Smooth muscle cell (in vitro differentiated cells): ENCODE data around the gene ARHGAP9. TPM values are rescaled to one million over a fixed set of nuclear protein-coding genes. Genes with fewer than 3 reads are reported as not detected.
"Not testable (repeated sequence)": the region's sequence is repeated elsewhere in the genome, so short reads cannot be mapped to it uniquely, and the experiment has no call there.

Experiments
- DNase-seq: peaks from one replicate; lab custom pipeline; 2025; ENCODE audit not compliant: unreplicated experiment; lab: John Stamatoyannopoulos, UW
- H2AFZ ChIP-seq: fragments of 200-600 bp; sonication (generic); 2 replicates; pipeline ENCODE4 v1.6.0; 2016; ENCODE audit warnings: antibody characterized with exemption, low read depth, mild to moderate bottlenecking
- H3F3A ChIP-seq: fragments of 200-600 bp; sonication (generic); 2 replicates; pipeline ENCODE4 v1.6.0; 2017; ENCODE audit warnings: antibody characterized with exemption, low read depth
- H3K27ac ChIP-seq: fragments of 200-600 bp; sonication (generic); 2 replicates; pipeline ENCODE4 v1.5.1; 2016; ENCODE audit warnings: low read depth, mild to moderate bottlenecking
- H3K27me3 ChIP-seq: fragments of 200-600 bp; sonication (generic); 2 replicates; pipeline ENCODE4 v1.6.1; 2016; ENCODE audit warnings: low read depth, mild to moderate bottlenecking
- H3K36me3 ChIP-seq: fragments of 200-600 bp; sonication (generic); 2 replicates; pipeline ENCODE4 v1.5.1; 2016; ENCODE audit warnings: low read depth
- H3K4me1 ChIP-seq: fragments of 200-600 bp; sonication (generic); 2 replicates; pipeline ENCODE4 v1.5.1; 2016; ENCODE audit warnings: low read depth
- H3K4me2 ChIP-seq: fragments of 200-600 bp; sonication (generic); 2 replicates; pipeline ENCODE4 v1.6.0; 2016; ENCODE audit warnings: mild to moderate bottlenecking
- H3K4me3 ChIP-seq: fragments of 200-600 bp; sonication (generic); 2 replicates; pipeline ENCODE4 v1.5.1; 2016; ENCODE audit warnings: mild to moderate bottlenecking
- H3K79me2 ChIP-seq: fragments of 200-600 bp; sonication (generic); 2 replicates; pipeline ENCODE4 v1.6.0; 2016; ENCODE audit warnings: low read depth, mild to moderate bottlenecking
- H3K9ac ChIP-seq: fragments of 200-600 bp; sonication (generic); 2 replicates; pipeline ENCODE4 v1.6.0; 2016; ENCODE audit warnings: low read depth
- H3K9me3 ChIP-seq: fragments of 200-600 bp; sonication (generic); replicated peaks from 2 replicates; pipeline ENCODE4 v1.5.1; 2016; ENCODE audit warnings: low read depth
- H4K20me1 ChIP-seq: fragments of 200-600 bp; sonication (generic); 2 replicates; pipeline ENCODE4 v1.6.0; 2016; ENCODE audit warnings: low read depth
- WGBS: methylation state at CpG from one replicate; pipeline ENCODE4 v1.1.7; 2016; ENCODE audit warnings: low lambda C conversion rate; 5-methylcytosine and 5-hydroxymethylcytosine counted together
- polyA plus RNA-seq: library from polyadenylated mRNA; unstranded; fragments of >200 nt; fragmentation: Nextera tagmentation; extraction: Ambion mirVana; gene quantifications from 2 replicates; pipeline ENCODE4 v1.2.1, GENCODE V29; 2016
- total RNA-seq: library from RNA; depleted of rRNA; stranded (reverse); fragments of >200 nt; gene quantifications from 2 replicates; pipeline ENCODE4 v1.2.3, GENCODE V29; 2014
- TF ChIP-seq, protein P1 (sequence below): fragments of 200-600 bp; sonication (generic); IDR thresholded peaks from 2 replicates; pipeline ENCODE4 v1.5.1; 2017; ENCODE audit warnings: borderline replicate concordance, mild to moderate bottlenecking, antibody characterized with exemption; ENCODE audit not compliant: insufficient read depth, poor library complexity, severe bottlenecking

Gene ARHGAP9
- total and polyA plus RNA-seq, 2 experiments from 2014 or later = 1.3 TPM; not detected in 1

DNA sequence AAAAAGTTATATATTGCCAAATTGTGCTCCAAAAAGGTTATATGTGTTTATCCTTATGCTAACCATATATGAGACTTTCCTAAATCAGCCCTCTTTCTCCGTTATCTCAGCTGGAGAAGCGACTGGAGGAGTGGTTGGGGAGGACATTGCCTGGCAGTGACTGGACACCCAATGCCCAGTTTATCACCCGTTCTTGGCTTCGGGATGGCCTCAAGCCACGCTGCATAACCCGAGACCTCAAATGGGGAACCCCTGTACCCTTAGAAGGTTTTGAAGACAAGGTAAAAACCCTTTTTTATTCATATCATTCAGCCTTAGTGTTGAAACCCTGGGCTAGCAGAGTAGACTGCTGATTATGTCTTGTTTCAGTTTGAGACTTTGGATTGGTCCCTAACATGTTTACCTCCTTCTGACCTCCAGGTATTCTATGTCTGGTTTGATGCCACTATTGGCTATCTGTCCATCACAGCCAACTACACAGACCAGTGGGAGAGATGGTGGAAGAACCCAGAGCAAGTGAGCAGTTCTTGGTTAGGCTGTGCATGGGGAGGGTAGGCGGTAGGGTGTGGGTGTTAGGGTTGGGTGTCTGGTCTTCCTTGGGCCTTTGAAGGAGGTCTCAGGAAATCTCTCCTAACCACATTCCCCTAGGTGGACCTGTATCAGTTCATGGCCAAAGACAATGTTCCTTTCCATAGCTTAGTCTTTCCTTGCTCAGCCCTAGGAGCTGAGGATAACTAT is 32.1 kb upstream of the ARHGAP9 start:
- no peaks in the 10 kb centered on the region for H3K4me1 ChIP-seq
- H3K4me2 ChIP-seq = no peak overlapping the region
- no peaks in the 10 kb centered on the region for H3K27me3 ChIP-seq
- H3K36me3 ChIP-seq = peaks cover 5% of the 10 kb centered on the region
- TF ChIP-seq, protein P1, sequence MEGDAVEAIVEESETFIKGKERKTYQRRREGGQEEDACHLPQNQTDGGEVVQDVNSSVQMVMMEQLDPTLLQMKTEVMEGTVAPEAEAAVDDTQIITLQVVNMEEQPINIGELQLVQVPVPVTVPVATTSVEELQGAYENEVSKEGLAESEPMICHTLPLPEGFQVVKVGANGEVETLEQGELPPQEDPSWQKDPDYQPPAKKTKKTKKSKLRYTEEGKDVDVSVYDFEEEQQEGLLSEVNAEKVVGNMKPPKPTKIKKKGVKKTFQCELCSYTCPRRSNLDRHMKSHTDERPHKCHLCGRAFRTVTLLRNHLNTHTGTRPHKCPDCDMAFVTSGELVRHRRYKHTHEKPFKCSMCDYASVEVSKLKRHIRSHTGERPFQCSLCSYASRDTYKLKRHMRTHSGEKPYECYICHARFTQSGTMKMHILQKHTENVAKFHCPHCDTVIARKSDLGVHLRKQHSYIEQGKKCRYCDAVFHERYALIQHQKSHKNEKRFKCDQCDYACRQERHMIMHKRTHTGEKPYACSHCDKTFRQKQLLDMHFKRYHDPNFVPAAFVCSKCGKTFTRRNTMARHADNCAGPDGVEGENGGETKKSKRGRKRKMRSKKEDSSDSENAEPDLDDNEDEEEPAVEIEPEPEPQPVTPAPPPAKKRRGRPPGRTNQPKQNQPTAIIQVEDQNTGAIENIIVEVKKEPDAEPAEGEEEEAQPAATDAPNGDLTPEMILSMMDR = no peak
- H4K20me1 ChIP-seq = peaks cover 18% of the 10 kb centered on the region
- no peak overlapping the region for H3K4me3 ChIP-seq
- no peak for DNase-seq
- 96% methylated on average over 7 of the region's 7 CpGs for WGBS
- no peak overlapping the region for H3K9ac ChIP-seq
- H3F3A ChIP-seq = peaks cover 44% of the 10 kb centered on the region
- no peak overlapping the region for H3K27ac ChIP-seq
- no peaks in the 10 kb centered on the region for H3K9me3 ChIP-seq
- H2AFZ ChIP-seq = no peak overlapping the region
- H3K79me2 ChIP-seq = peaks cover 9% of the 10 kb centered on the region

DNA sequence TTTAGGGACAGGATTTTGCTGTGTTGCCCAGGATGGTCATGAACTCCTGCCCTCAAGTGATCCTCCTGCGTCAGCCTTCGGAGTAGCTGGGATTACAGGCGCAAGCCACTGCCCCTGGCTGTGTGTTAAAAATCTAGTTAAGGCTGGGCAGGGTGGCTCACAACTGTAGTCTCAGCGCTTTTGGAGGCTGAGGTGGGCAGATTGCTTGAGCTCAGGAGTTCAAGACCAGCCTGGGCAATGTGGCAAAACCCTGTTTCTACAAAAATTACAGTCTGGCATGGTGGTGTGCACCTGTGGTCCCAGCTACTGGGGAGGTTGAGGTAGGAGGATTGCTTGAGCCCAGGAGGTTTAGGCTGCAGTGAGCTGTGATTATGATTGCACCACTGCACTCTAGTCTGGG is 31.5 kb upstream of the ARHGAP9 start:
- peaks cover 41% of the 10 kb centered on the region for H3F3A ChIP-seq
- H3K9me3 ChIP-seq = no peaks in the 10 kb centered on the region
- WGBS = 94% methylated on average over 4 of the region's 4 CpGs
- no peak for DNase-seq
- no peaks in the 10 kb centered on the region for H3K27me3 ChIP-seq
- no peak overlapping the region for H3K4me3 ChIP-seq
- no peak overlapping the region for H2AFZ ChIP-seq
- no peaks in the 10 kb centered on the region for H3K4me1 ChIP-seq
- H3K27ac ChIP-seq = no peak overlapping the region
- no peak overlapping the region for H3K4me2 ChIP-seq
- peaks cover 3% of the 10 kb centered on the region for H3K36me3 ChIP-seq
- TF ChIP-seq, protein P1 = no peak
- H4K20me1 ChIP-seq = peaks cover 16% of the 10 kb centered on the region
- peaks cover 10% of the 10 kb centered on the region for H3K79me2 ChIP-seq
- no peak overlapping the region for H3K9ac ChIP-seq

DNA sequence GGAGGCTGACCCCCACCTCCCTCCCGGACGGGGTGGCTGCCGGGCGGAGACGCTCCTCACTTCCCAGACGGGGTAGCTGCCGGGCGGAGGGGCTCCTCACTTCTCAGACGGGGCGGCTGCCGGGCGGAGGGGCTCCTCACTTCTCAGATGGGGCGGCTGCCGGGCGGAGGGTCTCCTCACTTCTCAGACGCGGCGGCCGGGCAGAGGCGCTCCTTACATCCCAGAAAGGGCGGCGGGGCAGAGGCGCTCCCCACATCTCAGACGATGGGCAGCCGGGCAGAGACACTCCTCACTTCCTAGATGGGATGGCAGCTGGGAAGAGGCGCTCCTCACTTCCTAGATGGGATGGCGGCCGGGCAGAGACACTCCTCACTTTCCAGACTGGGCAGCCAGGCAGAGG is 28.1 kb upstream of the ARHGAP9 start:
- not testable (repeated sequence) for H3K9ac ChIP-seq, DNase-seq, H3K27ac ChIP-seq, H3K9me3 ChIP-seq, H3K4me3 ChIP-seq, H3K27me3 ChIP-seq, H3K4me1 ChIP-seq, H3K36me3 ChIP-seq, H3K4me2 ChIP-seq, H2AFZ ChIP-seq
- Histone ChIP-seq H3F3A (peaks cover 20% of the 10 kb centered on the region), H4K20me1 (peaks cover 11% of the 10 kb centered on the region), H3K79me2 (peaks cover 20% of the 10 kb centered on the region)
- over 99% methylated on average over 24 of the region's 28 CpGs for WGBS

DNA sequence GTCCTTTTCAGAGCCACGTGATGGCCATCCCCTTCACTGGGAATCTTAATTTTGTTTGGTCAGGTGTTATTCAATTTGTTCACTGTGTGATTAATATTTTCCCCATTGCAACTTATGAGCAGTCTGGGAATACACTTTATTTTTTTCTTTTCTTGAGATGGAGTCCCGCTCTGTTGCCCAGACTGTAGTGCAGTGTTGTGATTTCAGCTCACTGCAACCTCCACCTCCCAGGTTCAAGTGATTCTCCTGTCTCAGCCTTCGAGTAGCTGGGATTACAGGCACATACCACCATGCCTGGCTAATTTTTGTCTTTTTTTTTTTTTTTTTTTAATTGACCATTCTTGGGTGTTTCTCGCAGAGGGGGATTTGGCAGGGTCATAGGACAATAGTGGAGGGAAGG is 26.9 kb upstream of the ARHGAP9 start:
- not testable (repeated sequence) for H3K9me3 ChIP-seq, H3K27ac ChIP-seq, H3K4me3 ChIP-seq, H3K27me3 ChIP-seq, H2AFZ ChIP-seq, H3K36me3 ChIP-seq, H3K4me1 ChIP-seq, H4K20me1 ChIP-seq, H3K4me2 ChIP-seq, H3F3A ChIP-seq, H3K9ac ChIP-seq, DNase-seq
- peaks cover 27% of the 10 kb centered on the region for H3K79me2 ChIP-seq
- WGBS = 100% methylated on average over 3 of the region's 4 CpGs

DNA sequence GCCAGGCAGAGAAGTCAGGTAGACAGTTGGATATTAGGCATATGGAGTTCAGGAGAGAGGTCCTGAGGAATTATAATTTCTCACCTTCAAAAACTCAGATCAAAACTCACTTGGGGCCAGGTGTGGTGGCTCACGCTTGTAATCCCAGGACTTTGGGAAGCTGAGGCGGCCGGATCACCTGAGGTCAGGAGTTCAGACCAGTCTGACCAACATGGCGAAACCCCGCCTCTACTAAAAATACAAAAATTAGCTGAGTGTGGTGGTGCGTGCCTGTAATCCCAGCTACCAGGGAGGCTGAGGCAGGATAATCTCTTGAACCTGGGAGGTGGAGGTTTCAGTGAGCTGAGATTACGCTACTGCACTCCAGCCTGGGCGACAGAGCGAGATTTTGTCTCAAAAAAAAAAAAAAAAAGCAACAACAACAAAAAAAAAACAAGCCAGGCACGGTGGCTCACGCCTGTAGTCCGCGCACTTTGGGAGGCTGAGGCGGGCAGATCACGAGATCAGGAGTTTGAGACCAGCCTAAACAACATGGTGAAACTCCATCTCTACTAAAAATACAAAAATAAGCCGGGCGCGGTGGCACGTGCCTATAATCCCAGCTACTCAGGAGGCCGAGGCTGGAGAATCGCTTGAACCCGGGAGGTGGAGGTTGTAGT is 22.8 kb upstream of the ARHGAP9 start:
- H2AFZ ChIP-seq, H3F3A ChIP-seq, H3K4me2 ChIP-seq, H3K27me3 ChIP-seq, H4K20me1 ChIP-seq, H3K4me3 ChIP-seq, H3K4me1 ChIP-seq, H3K27ac ChIP-seq, H3K9ac ChIP-seq, DNase-seq, H3K9me3 ChIP-seq: not testable (repeated sequence)
- Histone ChIP-seq H3K36me3 (peaks cover 19% of the 10 kb centered on the region), H3K79me2 (peaks cover 21% of the 10 kb centered on the region)
- WGBS = 99% methylated on average over 19 of the region's 22 CpGs
